ENCODE data around the gene CYP2D6.

CYP2D6 gene

DNA sequence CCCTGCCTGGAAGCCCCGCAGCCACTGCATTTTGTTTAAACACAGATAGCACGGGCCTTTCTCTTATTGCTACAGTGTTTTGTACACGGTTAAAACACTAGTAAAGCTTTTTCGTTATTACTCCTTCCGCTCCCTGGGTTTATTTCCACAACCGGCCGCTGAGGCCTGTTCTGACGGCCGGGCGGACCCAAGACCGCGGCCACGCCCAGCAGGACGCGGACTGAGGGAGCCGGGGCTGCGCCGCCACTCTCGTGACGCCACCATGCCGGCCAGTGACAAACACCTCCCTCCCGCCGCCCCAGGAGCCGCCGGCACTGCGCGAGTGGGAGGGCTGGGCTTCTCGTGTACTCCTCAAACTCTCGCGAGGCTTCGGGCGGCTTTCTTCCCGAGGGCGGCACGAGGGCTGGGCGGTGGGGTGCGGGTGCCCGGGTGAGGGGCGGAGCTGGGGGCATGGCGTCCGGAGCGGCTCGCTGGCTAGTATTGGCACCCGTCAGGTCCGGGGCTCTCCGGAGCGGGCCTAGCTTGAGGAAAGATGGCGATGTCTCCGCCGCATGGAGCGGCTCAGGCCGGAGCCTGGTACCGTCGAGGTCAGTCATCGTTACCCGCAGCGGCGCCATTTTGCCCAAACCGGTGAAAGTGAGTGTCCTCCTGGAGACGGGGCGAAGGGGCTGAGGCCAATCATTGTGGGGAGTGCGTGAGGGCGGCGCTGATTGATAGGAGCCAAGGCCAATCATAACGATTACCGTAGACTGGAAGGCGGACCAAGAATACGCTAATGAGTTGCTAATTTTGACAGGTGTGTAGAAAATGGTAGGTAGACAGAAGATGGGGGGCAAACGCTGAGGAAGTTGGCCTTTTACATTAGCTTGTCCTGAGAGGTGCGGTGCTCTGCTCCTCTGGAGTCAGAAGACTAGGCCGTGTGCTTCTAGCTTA, 51.0 kb downstream of the CYP2D6 start, which contains the start of gene SMDT1:
SMDT1 (plus strand) TSS at position 382 of the 933 bp plus-strand sequence; CDS start at position 451, 69 bp downstream.
- peak; percentile 99 for DNase-seq (ENCODE audit: low read depth)
- TF ChIP-seq, protein P1, sequence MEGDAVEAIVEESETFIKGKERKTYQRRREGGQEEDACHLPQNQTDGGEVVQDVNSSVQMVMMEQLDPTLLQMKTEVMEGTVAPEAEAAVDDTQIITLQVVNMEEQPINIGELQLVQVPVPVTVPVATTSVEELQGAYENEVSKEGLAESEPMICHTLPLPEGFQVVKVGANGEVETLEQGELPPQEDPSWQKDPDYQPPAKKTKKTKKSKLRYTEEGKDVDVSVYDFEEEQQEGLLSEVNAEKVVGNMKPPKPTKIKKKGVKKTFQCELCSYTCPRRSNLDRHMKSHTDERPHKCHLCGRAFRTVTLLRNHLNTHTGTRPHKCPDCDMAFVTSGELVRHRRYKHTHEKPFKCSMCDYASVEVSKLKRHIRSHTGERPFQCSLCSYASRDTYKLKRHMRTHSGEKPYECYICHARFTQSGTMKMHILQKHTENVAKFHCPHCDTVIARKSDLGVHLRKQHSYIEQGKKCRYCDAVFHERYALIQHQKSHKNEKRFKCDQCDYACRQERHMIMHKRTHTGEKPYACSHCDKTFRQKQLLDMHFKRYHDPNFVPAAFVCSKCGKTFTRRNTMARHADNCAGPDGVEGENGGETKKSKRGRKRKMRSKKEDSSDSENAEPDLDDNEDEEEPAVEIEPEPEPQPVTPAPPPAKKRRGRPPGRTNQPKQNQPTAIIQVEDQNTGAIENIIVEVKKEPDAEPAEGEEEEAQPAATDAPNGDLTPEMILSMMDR (IDR thresholded peaks at IDR 0.05; ENCODE audit: insufficient read depth, low read depth, low read length, missing control alignments) = no peak
- H3K4me3 ChIP-seq (ENCODE audit: low read length) = peak within 1 kb of the TSS; percentile 55

DNA sequence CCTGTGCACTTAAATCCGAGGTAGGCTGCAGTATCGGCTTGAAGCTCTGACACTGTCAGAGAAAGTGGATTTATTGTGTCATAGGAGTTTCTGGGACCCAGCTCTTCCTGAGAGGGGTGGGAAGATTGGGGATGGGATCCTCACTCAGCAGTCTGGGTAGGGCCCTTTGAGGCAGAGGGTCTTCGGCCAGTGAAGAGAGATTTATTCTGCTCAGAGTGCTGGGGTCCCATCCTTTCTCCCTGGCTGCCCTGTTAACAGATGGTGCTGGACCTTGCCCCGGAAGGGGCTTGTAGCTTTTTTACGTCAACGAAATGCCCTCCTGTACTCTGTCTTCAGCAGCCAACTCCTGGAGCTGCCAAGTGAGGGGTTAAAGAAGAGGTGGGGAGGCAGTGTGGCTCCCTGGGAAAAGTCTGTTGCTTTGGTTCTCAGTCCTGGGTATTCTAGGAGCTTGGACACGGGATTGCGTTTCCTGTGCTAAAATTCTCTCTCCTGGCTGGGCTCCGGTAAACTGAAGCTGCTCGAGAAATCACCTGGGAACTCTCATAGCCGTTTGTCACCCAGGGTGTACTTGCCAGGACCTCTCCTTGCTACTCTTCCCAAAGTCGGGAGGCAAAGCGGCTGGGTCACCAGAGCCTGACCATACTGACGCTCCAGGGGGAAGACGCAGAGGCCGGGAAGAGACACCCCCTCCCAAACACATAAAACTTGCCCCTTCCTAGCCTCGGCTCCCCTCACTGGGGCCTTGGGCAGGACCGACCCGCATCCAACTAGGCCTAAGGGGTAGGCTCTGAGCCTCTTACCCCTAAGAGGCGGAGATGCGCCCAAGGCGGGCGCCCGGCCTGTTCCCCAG, 51.9 kb downstream of the CYP2D6 start:
- peak overlapping the region; percentile 48 for H3K4me3 ChIP-seq (ENCODE audit: low read length)
- TF ChIP-seq, protein P1 (IDR thresholded peaks at IDR 0.05; ENCODE audit: insufficient read depth, low read depth, low read length, missing control alignments) = no peak
- DNase-seq (ENCODE audit: low read depth) = no peak

DNA sequence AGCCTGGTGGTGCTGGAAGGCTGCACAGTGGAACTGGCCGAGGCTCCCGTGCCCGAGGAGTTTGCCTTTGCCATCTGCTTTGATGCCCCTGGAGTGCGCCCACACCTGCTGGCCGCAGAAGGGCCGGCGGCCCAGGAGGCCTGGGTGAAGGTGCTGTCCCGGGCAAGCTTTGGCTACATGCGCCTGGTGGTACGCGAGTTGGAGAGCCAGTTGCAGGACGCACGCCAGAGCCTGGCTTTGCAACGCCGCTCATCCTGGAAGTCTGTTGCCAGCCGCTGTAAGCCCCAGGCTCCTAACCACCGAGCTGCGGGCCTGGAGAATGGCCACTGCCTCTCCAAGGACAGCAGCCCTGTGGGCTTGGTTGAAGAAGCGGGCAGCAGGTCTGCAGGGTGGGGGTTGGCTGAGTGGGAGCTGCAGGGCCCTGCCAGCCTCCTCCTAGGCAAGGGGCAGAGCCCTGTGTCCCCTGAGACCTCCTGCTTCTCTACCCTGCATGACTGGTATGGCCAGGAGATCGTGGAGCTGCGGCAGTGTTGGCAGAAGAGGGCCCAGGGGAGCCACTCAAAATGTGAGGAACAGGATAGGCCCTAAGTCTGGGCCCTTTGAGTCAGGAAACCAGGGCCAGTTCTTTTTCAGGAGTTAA, 53.0 kb downstream of the CYP2D6 start:
- TF ChIP-seq, protein P1 (IDR thresholded peaks at IDR 0.05; ENCODE audit: insufficient read depth, low read depth, low read length, missing control alignments) = no peak
- no peak for DNase-seq (ENCODE audit: low read depth)
- no peak overlapping the region for H3K4me3 ChIP-seq (ENCODE audit: low read length)

- no peak overlapping the region for H3K4me3 ChIP-seq (ENCODE audit: low read length)
- no peak for DNase-seq (ENCODE audit: low read depth)
- TF ChIP-seq, protein P1 (IDR thresholded peaks at IDR 0.05; ENCODE audit: insufficient read depth, low read depth, low read length, missing control alignments) = no peak
These were observed 53.7 kb downstream of the CYP2D6 start for GRCh38 chr22:42076764-42077485.
